ENCODE data around the gene GYG2.

GYG2 gene

DNA sequence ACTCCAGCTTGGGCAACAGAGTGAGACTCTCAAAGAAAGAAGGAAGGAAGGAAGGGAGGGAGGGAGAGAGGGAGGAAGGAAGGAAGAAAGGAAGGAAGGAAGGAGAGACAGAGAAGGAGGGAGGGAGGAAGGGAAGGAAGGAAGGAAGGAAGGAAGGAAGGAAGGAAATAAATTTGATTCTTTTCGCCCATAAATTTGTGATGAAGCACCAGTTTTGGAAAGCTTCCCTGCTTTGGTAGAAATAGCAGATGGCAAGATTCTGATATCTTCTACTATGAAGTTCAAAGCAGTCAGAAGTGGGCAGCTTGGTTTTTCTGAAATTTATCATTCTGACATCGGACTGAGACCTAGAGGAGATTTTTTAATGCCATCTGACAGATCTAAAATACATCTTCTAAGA is 11.7 kb upstream of the GYG2 start:
- no peak for DNase-seq

DNA sequence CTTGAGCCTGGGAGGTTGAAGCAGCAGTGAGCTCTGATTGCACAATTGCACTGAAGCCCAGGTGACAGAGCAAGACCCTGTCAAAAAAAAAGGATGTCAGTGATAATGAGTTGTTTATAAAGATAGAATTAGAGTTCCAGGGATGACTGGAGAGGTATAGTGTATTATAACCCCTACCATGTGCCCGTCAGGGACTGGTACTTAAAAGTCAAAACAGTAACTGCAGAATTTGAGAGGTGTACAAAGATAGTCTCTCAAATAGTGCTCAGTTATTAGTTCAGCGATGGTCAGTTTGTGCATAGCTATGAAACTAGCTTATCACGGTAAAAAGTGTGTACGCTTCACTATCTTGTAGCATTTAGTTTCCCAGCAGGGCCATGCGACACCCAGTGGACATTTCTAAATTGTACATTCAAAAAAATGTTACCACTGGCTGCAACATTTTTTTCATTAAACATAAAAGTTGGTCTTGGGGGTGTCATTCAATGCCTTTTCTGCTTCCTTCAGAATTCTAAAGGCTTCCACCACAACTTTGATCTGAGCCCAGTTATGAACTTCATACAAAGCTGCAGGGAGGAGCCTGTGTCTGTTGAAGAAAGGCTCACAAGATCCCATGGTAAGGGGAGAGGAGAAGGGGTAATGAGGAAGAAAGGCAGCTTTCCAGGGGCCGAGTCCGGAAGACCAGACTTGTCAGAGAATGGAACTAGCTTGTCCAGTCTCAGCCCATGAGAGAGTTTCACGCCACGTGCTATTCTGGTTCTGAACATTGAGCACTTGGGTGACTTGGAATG is 9.2 kb upstream of the GYG2 start:
- DNase-seq = peak; percentile 10

DNA sequence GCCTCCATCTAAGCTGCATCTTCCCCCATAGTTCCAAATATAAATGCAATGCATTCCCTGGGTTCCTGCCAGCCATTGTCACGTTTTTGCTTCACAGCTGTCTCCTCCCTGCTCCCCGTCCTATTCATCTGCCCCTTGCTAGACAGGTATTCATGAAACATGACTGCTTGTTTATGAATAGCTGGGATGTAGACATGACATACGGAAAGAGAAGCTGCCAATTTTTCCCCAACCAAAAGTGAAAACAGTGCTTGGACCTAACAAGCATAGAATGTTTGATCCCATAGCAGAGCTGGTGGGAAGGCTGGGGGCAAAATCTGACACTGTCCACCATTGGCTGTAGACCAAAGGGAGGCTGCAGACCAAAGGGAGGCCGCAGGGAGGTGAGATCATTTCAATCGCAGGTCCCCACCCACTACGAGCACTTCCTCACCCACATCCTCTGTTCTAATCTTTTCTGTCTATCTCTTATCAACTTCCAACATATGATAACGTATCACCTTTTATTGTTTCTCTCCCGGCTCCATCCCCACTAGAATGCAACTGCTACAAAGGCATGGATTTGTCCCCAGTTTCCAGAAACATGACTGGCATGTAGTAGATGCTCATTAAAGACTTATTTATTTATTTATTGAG is 8.5 kb upstream of the GYG2 start:
- no peak for DNase-seq

DNA sequence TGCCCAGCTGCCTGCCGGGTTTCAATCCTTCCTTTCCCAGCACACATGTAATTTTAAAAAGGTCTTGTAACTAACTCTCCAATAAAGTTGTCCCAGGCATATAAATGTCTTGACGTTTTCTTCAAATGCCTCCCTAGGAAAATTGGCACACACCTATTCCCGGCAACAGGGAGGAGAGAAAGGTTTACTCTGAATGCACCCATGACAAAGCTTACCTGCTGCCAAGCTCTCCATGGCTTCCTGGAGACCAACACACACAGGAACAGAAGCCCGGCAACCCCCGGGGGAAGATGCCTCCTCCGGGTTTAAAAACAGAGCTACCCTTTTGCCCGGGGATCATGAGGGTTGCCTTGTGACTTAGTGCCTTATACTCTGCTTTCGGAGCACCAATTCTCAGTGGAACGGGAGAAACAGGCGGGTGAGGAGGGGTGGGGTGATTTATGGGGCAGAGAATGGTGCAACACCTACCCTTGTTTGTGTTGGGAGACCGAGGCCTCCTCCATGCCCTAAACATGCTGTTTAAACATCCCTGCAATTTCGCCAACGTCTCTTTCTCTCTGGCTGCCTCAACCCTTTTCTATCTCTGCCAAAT is 4.8 kb upstream of the GYG2 start:
- DNase-seq = no peak

DNA sequence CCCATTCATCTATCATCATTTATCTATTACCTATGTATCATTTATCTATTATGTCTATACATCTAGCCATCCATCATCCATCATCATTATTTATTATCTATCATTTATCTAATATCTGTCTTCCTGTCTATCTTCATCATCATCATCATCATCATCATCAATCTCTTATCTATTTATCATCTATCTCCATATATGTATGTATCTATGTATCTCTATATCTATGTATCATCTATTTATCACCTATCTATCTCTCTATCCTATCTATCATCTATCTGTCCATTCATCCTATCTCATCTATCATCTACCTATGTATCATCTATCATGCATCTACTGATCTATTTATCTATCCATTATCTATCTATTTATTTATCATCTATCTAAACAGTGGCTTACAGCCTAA is 3.8 kb upstream of the GYG2 start:
- DNase-seq = no peak

DNA sequence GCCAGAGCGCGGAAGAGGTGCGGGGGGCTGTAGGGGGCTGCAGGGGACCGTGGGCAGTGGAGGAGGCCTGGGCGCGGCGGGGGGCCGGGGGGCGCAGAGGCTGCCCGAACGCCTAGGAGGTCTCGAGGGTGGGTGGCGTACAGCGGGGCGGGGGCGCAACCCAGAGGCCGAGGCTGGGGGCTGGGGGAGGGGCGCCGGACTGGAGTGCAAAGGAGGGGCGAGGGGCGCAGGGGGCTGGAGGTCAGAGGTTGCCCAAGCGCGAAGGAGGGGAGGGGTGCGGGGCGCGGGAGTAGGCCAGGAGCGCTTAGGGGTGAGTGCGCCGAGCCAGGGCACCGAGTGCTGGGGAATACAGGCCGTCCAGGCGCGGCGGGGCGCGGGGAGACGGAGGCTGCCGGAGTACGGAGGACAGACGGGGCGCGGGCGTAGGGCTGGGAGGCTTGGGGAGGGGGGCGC is 255 bp downstream of the GYG2 start:
- DNase-seq = no peak

DNA sequence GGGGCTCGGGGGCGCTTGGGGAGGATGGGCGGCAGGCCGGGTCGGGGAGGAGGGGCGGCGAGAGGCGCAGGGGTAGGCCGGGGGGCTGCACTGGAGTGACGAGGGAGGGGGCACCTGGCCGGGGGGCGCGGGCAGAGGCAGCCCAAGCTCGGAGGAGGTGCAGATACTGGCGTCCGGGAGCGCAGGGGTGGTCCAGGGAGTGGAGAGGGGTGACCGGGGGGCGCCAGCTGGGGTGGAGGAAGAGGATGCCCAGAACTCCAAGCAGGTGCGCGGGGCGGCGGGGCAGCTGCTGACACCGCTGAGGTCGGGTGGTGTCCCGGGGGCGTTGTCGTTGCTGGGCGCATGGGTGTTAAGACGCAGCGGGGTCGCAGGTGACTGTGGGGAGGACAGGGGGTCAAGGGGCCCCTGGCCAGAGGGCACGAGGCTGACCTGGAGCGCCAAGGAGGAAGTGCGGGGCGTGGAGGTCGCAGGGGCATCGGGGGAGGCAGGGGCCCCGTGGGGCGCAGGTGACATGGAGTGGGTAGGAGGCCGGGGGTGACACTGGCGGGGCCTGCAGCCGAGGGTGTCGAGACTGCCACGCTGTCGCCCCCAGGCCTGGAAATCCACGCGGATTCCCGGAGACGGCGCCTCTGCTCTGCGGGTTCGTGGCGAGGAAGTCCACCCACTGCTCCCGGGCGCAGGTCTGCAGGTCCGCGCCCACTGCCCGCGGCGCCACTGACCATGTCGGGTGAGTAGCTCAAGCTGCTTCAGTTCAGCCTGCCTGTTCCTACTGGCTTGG is 928 bp downstream of the GYG2 start:
- DNase-seq = no peak

DNA sequence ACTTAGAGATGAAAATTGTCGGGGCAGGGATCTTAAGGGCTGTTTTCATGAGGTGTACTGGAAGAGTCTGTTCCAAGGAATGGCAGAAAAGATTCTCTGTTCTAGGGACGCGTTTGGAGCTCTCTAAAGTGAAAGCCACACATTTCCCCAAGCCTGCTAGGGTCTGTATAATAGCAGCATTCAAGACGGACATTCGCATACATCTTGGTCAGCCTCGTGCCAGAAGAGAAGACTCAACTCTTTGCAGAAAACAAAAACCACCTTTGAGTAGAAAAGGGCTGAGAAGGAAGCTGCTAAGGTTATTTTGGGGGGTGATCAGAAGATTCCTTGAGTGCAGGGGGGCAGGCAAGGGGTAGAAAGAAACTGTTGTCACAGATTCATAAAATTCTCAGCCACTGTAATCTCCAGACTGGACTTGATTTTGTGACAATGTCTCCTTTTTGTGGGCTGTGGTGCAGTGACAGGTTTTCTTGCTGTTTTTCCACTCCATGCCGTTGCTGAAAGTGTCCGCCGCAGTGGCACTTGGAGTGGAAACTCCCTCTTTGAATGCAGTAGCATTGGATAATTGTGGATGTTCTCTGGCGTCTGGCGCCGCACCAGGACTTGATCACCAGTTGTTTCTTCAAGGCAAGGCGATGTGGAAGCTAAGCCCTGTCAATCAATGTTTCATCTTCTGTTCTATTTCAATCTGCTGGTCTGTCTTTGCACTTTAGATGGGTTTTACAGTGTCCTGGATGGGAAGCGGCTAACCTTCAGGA is 2.9 kb downstream of the GYG2 start:
- DNase-seq = no peak

DNA sequence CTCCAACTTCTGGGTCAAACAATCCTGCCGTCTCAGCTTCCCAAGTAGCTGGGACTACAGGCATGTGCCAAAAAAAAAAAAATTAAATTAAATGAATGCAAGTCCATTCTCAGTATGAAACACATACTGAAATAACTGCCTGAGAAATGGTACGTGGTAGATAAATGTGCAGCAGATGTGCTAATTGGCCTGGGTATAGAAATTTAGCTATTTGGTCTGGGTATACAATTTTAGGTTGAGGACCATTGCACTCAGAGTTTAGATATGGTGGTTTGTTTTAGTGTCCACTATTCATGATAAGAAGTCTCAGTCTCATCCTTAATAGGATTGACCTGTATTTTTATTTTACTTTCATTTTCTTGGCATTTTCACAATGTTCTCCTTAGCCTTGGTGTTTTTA is 9.2 kb downstream of the GYG2 start:
- DNase-seq = no peak

DNA sequence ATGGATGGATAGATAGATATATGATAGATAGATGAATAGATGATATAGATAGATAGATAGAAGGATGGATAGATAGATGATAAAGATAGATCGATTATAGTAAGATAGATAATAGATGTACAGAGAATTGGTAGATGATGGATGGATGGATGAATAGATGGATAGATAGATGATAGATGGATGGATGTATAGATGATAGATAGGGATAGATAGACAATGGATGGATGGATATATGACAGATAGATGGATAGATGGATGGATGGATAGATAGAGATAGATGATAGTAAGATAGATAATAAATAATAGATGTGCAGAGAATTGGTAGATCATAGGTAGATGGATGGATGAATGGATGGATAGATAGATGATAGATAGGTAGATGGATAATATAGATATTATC is 12.2 kb downstream of the GYG2 start:
- no peak for DNase-seq

DNA sequence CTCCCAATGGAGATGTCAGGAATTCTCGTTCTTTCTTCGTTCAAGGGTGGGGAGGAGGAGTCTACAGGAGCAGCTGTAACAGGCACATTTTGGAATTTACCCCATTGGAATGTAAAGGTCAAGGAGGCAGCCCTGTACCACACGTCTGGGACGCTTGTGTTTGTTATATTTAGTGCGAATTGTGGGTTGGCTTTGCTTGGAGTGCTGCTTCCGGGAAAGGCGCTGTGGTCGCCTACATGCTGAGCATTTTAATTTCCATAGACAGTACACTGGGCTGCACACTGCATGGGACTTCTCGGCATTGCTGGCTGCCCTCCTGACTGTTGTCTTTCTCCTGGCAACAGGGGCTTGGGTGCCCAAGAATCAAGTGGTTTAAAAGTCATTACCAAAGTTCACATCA is 12.8 kb downstream of the GYG2 start:
- no peak for DNase-seq

DNA sequence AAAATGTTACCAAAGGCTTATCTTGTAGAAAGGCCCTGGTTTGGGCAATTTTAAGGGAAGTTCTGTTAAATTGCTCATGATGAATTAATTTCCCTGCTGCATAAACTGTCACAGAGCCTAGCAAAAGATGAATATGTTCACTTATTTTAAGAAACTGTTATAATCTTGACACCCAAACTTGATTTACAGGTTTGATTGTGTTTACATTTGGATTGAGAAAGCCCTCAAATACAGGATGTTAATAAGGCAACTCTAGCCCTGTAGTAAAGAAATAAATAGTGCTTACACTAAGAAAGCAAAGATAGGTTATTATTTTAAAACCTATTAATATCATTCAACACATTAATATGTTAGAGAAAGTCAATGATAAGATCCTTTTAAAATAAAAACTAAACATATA is 18.3 kb downstream of the GYG2 start:
- DNase-seq = no peak

DNA sequence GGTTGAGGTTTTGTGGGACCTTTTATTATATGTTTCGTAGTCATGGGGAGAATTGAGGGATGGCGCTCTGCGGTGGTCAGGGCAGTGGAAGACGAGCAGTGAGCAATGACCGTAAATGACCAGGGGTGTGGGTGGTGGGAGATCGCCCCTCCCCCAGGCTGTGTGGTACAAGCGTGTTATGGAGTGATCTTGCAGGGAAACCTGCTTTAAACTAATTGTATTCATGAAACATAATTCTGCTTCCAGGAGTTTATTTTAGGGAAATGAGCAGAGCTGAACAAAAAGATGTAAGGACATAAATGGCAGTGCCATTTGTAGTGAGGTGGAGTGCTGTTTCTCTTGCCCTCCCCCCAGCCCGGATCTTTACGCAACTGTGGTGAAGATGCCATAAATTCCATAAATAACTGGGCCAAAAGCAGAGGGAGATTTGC is 20.2 kb downstream of the GYG2 start:
- DNase-seq = peak; percentile 78

DNA sequence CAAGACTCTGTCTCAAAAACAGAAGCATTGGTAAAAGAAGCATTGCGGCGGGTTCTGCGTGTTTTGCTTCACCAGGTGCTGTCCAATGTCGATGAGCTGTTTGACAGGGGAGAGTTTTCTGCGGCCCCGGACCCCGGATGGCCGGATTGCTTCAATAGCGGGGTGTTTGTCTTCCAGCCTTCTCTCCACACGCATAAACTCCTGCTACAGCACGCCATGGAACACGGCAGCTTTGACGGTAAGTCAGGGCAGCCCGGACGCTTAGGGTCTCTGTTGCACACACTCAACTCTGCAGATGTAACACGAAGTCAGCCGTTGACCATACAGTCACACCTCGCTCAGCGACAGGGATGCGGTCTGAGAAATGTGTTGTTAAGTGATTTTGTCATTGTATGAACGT is 26.2 kb downstream of the GYG2 start:
- no peak for DNase-seq

DNA sequence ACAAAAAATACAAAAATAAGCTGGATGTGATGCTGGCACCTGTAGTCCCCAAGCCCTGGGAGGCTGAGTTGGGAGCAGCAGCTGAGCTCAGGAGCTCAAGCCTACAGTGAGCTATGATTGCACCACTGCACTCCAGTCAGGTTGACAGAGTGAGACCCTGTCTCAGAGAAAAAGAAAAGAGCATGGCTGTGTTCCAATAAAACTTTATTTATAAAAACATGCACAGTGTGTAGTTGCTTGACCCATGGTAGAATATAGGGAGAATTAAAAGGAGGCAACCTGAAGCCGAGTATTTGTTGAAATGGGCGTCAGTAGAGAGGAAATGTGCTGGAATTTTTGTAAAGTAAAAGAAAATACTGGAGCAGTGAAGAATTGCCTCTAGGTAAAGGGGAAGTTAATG is 27.0 kb downstream of the GYG2 start:
- DNase-seq = no peak

DNA sequence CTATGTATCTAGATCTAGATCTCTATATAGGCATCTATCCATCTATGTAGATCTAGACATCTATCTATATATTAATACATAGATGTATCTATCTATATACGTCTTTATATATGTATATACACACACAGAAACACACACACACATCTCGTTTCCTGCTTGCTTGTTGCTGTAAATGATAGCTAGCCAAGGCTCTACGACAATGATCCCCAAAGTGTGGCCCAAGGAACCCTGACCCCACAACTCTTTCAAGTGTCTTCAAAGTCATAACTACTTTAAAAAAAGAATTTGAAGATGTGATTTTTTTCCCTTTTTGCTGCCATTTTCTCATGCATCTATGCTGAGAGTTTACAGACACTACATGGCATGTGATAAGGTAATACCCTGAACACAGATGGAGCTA is 28.8 kb downstream of the GYG2 start:
- no peak for DNase-seq

DNA sequence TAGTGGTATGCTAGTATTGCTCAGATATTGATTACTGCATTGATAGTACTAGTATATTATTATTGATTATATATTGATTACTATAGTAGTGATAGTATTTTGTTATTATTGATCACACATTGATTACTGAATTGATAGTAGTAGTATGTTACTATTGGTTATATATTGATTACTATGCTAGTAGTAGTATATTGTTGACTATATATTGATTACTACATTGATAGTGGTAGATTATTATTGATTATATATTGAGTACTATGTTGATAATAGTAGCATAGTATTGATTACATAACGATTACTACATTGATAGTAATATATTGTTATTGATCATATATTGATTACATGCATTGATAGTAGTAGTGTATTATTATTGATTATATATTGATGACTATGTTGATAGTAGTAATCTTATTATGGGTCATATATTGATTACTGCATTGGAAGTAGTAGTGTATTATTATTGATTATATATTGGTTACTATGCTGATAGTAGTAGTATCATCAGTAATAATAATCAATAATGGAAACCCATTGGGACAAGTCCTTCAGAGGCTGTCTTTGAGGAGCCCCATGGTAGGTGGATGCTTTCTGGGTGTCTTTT is 30.6 kb downstream of the GYG2 start:
- DNase-seq = no peak

DNA sequence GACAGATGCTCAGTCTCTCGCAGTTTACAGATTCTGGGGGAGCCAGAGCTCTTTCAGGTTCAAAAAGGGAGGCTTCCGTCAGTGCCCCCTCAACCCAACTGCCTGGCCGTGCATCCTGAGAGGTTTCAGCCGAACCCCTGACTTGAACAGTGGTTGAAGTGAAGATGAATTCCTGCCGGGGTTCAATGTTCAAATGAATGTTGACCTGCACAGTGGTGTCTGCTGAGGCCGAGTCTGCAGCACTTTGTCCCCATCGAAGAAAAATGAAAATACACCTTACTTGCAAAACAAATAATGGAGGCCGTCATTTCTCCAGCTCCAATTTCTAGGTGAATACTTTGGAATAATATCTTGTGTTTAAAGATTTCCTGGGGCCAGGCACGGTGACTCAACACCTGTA is 33.7 kb downstream of the GYG2 start:
- DNase-seq = no peak

DNA sequence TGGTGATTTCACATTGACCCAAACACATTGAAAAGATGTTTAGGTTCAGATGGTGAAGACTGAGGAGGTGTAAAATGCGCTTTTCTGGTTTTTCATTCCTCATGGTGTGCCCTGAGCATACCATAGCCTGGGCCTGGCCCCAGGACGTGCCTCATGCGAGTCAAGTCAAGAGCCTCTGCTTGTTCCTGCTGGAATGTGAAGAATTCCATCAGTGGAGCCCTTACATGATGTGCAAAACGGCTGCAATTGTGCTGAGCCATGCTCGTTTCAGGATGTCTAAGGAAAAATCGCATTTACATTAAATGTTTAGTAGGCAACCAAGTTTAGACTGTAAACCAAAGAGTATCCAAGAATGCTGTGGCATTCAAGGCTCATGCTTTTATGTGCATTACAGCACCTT is 34.9 kb downstream of the GYG2 start:
- peak; percentile 67 for DNase-seq

DNA sequence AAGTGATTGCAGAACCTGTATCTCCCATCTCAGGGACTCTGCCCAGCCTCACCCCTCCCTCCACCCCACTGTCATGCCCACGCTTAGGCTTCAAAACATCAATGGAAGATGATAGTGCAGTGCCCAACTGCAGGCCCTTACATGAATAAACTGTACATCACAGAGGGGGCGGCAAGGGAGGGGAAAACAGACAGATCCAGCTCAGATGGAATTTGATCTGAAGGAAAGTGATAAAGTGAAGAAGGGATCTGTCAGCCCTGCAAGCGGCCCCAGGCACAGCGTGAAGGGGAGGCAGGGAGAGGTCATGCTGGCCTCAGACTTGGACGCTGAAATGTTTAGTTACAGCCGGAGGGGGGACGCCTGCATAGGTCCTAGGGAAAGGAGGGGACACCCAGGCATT is 38.5 kb downstream of the GYG2 start:
- DNase-seq = no peak

DNA sequence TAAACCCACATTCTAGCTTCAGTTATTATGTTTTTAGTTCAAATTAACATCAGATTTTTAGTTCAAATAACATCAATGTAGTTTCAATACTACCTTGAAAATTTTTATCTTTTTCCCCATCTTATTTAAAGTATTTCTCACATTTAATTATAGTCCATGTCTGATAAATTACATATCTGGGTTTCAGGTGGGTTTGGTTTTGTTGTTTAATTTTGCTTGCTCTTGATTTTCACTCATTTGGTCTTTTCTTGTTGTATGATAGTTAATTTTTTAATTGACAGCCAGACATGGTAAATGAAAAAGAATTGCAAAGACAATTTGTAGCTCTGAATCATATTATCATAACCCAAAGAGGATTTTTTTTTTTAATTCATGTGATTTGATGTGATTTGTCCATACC is 41.9 kb downstream of the GYG2 start:
- DNase-seq = no peak

DNA sequence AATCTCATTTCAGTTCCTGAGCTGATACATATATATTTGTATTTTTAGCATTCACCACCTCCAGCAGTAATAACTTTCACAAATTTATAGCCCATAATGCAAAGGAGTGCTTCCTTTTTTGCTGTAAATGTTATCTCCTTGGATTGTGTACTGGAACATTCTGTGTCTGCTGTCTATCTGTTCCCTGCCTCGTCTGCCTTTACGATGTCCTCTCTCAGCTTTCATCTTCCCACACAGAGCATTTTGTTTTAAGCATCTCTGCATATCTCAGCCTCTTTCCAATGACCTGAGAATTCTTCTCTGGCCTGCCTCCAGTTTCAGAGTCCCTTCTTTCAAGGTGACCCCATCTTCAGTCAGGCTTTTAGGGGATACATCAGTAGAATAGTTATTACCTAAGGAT is 43.1 kb downstream of the GYG2 start:
- no peak for DNase-seq
